ENCODE measurements around the gene SIAH1.
"Not testable (repeated sequence)": the region's sequence is repeated elsewhere in the genome, so short reads cannot be mapped to it uniquely, and the experiment has no call there.

SIAH1 gene

GRCh38 chr16:48383877-48384519 is 1.2 kb downstream of the SIAH1 start:
- POLR2A ChIA-PET: interaction anchor here (1.4 kb wide), 1 partner anchor 18 kb away, joined by 5 read pairs; no protein-coding TSS in a partner anchor
- TF ChIP-seq, protein P1, sequence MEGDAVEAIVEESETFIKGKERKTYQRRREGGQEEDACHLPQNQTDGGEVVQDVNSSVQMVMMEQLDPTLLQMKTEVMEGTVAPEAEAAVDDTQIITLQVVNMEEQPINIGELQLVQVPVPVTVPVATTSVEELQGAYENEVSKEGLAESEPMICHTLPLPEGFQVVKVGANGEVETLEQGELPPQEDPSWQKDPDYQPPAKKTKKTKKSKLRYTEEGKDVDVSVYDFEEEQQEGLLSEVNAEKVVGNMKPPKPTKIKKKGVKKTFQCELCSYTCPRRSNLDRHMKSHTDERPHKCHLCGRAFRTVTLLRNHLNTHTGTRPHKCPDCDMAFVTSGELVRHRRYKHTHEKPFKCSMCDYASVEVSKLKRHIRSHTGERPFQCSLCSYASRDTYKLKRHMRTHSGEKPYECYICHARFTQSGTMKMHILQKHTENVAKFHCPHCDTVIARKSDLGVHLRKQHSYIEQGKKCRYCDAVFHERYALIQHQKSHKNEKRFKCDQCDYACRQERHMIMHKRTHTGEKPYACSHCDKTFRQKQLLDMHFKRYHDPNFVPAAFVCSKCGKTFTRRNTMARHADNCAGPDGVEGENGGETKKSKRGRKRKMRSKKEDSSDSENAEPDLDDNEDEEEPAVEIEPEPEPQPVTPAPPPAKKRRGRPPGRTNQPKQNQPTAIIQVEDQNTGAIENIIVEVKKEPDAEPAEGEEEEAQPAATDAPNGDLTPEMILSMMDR (IDR thresholded peaks at IDR 0.05; ENCODE audit: control extremely low read depth, extremely low read depth, low read depth, missing control alignments): no peak
- no peak for DNase-seq (ENCODE audit: extremely low spot score)
- CTCF ChIA-PET: interaction anchor here (1.6 to 2.2 kb wide), 4 partner anchors 16 to 239 kb away, joined by 4 to 8 read pairs (median 5); no protein-coding TSS in a partner anchor

DNA sequence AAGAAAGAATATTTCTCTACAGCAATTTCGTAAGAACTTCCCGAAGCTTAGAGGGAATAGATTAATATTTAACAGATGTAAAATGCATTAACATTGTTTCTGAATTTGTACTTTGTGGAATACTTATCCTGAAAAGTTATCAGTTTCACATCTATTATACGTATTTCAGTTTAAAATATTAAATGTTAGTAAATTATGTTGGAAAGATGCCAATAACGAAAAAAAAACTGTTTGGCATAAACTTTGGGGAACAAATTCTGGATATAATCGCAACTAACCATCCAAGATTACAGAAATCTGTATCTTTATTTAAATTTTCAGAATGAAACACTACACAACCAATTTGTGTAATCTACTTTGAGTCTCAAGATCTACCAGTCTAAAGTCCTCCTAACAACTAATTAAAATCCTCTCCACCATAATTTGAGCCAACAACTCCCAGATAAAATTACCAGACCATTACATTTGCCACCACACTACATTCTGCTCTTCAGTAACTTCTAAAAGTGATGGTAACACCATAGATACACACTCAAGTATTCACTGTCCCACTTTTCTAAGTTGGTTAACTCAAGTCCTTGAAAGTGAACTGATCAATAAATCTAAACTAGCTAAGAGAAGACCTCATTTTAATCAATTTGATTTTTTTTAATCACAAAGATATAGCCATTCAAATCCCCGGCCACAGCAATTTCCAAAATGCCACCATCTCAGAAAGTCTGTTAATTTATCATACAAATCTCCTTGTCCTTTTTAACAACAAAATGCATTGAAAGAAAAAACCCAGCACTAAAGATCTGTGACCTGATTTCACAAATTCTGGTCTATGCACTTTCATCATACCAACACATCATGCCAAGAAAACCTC is 2.0 kb downstream of the SIAH1 start:
- POLR2A ChIA-PET: interaction anchor here (1.4 kb wide), 1 partner anchor 17 kb away, joined by 5 read pairs; no protein-coding TSS in a partner anchor
- CTCF ChIA-PET: interaction anchor here (1.3 to 2.2 kb wide), 6 partner anchors 14 to 247 kb away, joined by 3 to 8 read pairs (median 5); no protein-coding TSS in a partner anchor
- no peak for DNase-seq (ENCODE audit: extremely low spot score)
- TF ChIP-seq, protein P1 (IDR thresholded peaks at IDR 0.05; ENCODE audit: control extremely low read depth, extremely low read depth, low read depth, missing control alignments): no peak

GRCh38 chr16:48382131-48382530 is 3.1 kb downstream of the SIAH1 start:
- TF ChIP-seq, protein P1 (IDR thresholded peaks at IDR 0.05; ENCODE audit: control extremely low read depth, extremely low read depth, low read depth, missing control alignments): no peak
- ChIA-PET CTCF (interaction anchor here (1.3 to 1.8 kb wide), 2 partner anchors 13 to 248 kb away, joined by 3 to 5 read pairs; no protein-coding TSS in a partner anchor), POLR2A (no interaction called here)
- no peak for DNase-seq (ENCODE audit: extremely low spot score)

- TF ChIP-seq, protein P1 (IDR thresholded peaks at IDR 0.05; ENCODE audit: control extremely low read depth, extremely low read depth, low read depth, missing control alignments): no peak
- no peak for DNase-seq (ENCODE audit: extremely low spot score)
- POLR2A ChIA-PET: no interaction called here
- CTCF ChIA-PET: interaction anchor here (0.6 to 1.9 kb wide), 3 partner anchors 12 to 27 kb away, joined by 3 to 6 read pairs (median 5); no protein-coding TSS in a partner anchor
Measured at GRCh38 chr16:48381201-48381600, 4.0 kb downstream of the SIAH1 start.

DNA sequence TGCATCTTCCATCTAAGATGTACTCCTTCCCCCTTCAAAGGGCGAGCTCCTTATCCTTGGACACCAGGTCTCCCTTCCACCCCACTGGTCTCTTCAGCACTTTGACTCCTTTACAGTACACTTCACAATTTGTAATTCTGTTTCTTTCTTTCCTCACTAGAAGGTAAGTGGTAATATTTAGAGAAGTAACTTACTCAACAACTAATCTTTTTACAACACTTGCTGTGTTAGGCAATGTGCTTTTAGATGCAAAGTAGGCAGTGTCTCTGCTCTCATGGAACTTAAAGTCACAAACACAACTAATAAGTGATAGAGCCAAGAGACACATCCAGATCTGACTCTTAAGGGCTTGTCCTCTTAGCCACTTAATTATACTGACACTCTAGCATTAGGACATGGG is 6.4 kb downstream of the SIAH1 start:
- TF ChIP-seq, protein P1 (IDR thresholded peaks at IDR 0.05; ENCODE audit: control extremely low read depth, extremely low read depth, low read depth, missing control alignments): no peak
- DNase-seq (ENCODE audit: extremely low spot score): no peak
- ChIA-PET CTCF (interaction anchor here (1.0 to 2.6 kb wide), 4 partner anchors 9 to 251 kb away, joined by 3 to 7 read pairs (median 4); no protein-coding TSS in a partner anchor), POLR2A (no interaction called here)

DNA sequence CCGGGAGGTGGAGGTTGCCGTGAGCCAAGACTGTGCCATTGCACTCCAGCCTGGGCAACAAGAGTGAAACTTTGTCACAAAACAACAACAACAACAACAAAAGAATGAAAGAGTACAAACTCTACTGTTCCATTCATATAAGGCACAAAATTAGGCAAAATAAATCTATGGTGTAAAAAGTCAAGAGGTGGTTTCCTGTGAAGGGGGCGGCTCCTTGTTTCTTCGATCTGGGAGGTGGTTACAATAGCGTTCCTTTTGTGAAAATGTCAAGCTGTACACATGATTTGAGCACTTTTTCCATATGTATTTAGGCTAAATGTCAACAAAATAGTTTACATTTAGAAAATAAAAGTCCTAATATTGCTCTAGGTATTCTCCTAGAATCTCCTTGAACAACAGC is 6.9 kb downstream of the SIAH1 start:
- CTCF ChIA-PET: interaction anchor here (1.0 to 2.6 kb wide), 4 partner anchors 9 to 252 kb away, joined by 3 to 7 read pairs (median 4); no protein-coding TSS in a partner anchor
- TF ChIP-seq, protein P1 (IDR thresholded peaks at IDR 0.05; ENCODE audit: control extremely low read depth, extremely low read depth, low read depth, missing control alignments): no peak
- no peak for DNase-seq (ENCODE audit: extremely low spot score)
- POLR2A ChIA-PET: no interaction called here

GRCh38 chr16:48377301-48377700 is 7.9 kb downstream of the SIAH1 start:
- DNase-seq (ENCODE audit: extremely low spot score): not testable (repeated sequence)
- ChIA-PET CTCF (interaction anchor here (1.0 kb wide), 1 partner anchor 10 kb away, joined by 5 read pairs; no protein-coding TSS in a partner anchor), POLR2A (interaction anchor here (0.6 kb wide), 1 partner anchor 13 kb away, joined by 4 read pairs; no protein-coding TSS in a partner anchor)

Measured in GM10248 (cell line).